Muscle layer of colon (tissue), 2 donors: ENCODE data around the gene SLC7A8.

Experiments used
- H3K27ac ChIP-seq: one replicate; pipeline ENCODE4 v1.7.0; 2013; ENCODE audit warnings: low read depth, mild to moderate bottlenecking, low read length, moderate library complexity
- H3K27me3 ChIP-seq, 2 donors: one replicate each; pipeline ENCODE4 v1.7.0; 2013; ENCODE audit warnings: low read length in 2 of 2, mild to moderate bottlenecking in 2 of 2; ENCODE audit not compliant: insufficient read depth in 2 of 2, control insufficient read depth in 1 of 2
- H3K36me3 ChIP-seq: one replicate; pipeline ENCODE4 v1.7.0; 2013; ENCODE audit warnings: mild to moderate bottlenecking, low read length; ENCODE audit not compliant: insufficient read depth
- H3K4me1 ChIP-seq: one replicate; pipeline ENCODE4 v1.7.0; 2013; ENCODE audit warnings: mild to moderate bottlenecking, low read length; ENCODE audit not compliant: insufficient read depth
- H3K4me3 ChIP-seq, 2 donors: one replicate each; pipeline ENCODE4 v1.7.0; 2013; ENCODE audit warnings: low read length in 2 of 2, low read depth in 1 of 2, mild to moderate bottlenecking in 1 of 2, moderate library complexity in 1 of 2
- H3K9ac ChIP-seq: one replicate; pipeline ENCODE4 v1.7.0; 2013; ENCODE audit warnings: low read length
- H3K9me3 ChIP-seq: one replicate; pipeline ENCODE4 v1.7.0; 2013; ENCODE audit warnings: mild to moderate bottlenecking, low read length
- donor health status: abdominal sarcoma.
- donor health status: Adenocarcinoma of cecum.

Gene SLC7A8

GRCh38 chr14:23181946-23182345, 1.5 kb downstream of the SLC7A8 start:
- H3K4me1 ChIP-seq: peaks cover 8% of the 10 kb centered on the region
- no peak overlapping the region for H3K27ac ChIP-seq

DNA sequence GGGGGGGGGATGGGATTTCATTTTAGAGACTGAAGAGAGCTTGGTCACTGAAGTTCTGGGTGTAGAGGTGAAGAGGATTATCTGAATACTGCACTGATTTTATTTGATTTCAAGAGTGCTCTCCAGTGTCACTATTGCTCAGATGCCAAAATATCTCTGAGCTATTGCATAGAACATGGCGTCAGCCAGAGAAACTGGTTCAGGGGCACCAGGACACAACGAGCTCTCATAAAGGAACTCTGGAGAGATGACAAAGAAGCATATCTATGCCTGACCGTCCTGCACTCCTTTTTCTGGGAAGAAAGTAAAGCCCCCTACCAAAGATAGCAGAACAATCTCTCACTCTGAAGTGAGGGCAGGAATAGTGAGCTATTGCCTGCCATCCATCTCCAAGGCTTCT, 2.0 kb downstream of the SLC7A8 start:
- Histone ChIP-seq H3K36me3 (no peaks in the 10 kb centered on the region), H3K9ac (no peak overlapping the region), H3K4me1 (peaks cover 8% of the 10 kb centered on the region), H3K4me3 (no peak overlapping the region), H3K27me3 (no peaks in the 10 kb centered on the region), H3K27ac (no peak overlapping the region), H3K9me3 (no peaks in the 10 kb centered on the region)

More at GRCh38 chr14:23181946-23182345, 1.5 kb downstream of the SLC7A8 start:
- Histone ChIP-seq H3K36me3 (no peaks in the 10 kb centered on the region), H3K9ac (no peak overlapping the region), H3K27me3 (no peaks in the 10 kb centered on the region), H3K4me3 (peak overlapping the region in 1 of 2 donors; percentile 69), H3K9me3 (no peaks in the 10 kb centered on the region)

- no peaks in the 10 kb centered on the region for H3K9me3 ChIP-seq
- H3K27me3 ChIP-seq: no peaks in the 10 kb centered on the region
- H3K36me3 ChIP-seq: no peaks in the 10 kb centered on the region
- H3K4me3 ChIP-seq: no peak overlapping the region
- no peak overlapping the region for H3K9ac ChIP-seq
- peaks cover 8% of the 10 kb centered on the region for H3K4me1 ChIP-seq
- H3K27ac ChIP-seq: no peak overlapping the region
These were observed 6.3 kb downstream of the SLC7A8 start for GRCh38 chr14:23177181-23177580.

GRCh38 chr14:23175823-23176222, 7.6 kb downstream of the SLC7A8 start:
- no peak overlapping the region for H3K27ac ChIP-seq

DNA sequence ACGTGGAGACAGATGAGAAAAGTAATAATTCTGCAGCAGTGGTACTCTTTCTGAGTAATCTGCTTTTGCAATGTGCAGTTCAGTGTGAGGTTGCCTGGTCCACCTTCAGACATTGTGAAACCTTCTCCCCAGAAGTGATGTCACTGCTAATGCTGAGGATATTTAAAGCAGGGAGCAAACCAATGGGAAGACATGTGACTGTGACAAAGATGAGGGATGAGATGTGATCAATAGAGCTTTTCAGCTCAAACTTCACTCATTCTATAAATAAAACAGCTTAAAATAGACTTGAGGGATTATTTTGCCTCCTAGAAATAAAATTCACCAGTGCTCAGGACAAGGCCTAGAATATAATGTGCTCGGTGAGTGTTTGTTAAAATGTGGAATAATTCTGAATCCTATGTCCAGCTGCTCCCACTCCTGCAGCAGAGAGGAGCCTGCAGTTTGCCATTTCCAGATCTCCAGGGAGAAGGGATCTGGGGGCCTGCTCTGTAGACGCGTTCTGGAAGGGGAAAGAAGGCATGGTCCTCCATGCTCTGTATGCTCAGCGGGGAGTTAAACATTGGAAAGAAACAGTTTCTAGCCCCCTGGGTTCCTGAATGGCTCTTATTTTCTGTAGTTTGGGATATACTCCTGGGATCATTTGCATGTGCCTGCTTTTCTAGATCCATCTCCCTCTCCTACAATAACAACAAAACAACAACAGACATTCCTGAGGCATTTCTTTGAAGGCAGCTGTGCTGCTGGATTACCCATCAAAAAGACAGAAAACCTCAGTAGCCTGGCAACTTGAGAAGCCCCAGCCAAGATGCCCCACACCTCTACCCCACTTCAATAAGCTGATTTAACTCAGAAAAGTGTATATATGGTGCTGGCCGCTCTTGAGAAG, 8.9 kb downstream of the SLC7A8 start:
- no peaks in the 10 kb centered on the region for H3K9me3 ChIP-seq
- H3K9ac ChIP-seq: no peak overlapping the region
- no peak overlapping the region for H3K4me3 ChIP-seq
- H3K27me3 ChIP-seq: no peaks in the 10 kb centered on the region
- H3K4me1 ChIP-seq: peaks cover 6% of the 10 kb centered on the region
- no peaks in the 10 kb centered on the region for H3K36me3 ChIP-seq
- H3K27ac ChIP-seq: no peak overlapping the region

More at GRCh38 chr14:23175823-23176222, 7.6 kb downstream of the SLC7A8 start:
- H3K4me3 ChIP-seq: no peak overlapping the region
- no peak overlapping the region for H3K9ac ChIP-seq
- no peaks in the 10 kb centered on the region for H3K36me3 ChIP-seq
- no peaks in the 10 kb centered on the region for H3K9me3 ChIP-seq
- H3K4me1 ChIP-seq: peaks cover 6% of the 10 kb centered on the region
- no peaks in the 10 kb centered on the region for H3K27me3 ChIP-seq

DNA sequence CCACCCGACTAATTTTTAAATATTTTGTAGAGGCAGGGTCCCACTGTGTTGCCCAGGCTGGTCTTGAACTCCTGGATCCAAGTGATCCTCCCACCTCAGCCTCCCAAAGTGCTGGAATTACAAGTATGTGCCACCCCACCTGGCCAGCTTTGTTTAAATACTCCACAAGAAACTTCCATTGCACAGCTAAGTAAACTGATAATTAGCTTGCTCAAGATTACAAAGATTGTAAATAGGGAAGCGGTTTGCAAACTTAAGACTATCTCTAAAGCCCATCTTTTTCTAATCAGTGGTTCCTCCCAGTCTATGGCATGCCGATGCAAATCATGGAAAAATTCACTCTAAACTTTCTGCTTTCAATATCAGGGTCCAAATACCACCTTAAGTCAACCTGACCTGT, 9.7 kb downstream of the SLC7A8 start:
- Histone ChIP-seq H3K4me3 (no peak overlapping the region), H3K36me3 (no peaks in the 10 kb centered on the region), H3K9me3 (no peaks in the 10 kb centered on the region), H3K27me3 (no peaks in the 10 kb centered on the region), H3K4me1 (peaks cover 8% of the 10 kb centered on the region), H3K9ac (no peak overlapping the region), H3K27ac (no peak overlapping the region)

GRCh38 chr14:23173031-23173430, 10.4 kb downstream of the SLC7A8 start:
- Histone ChIP-seq H3K27ac (no peak overlapping the region), H3K4me1 (peaks cover 16% of the 10 kb centered on the region), H3K9me3 (no peaks in the 10 kb centered on the region), H3K36me3 (no peaks in the 10 kb centered on the region), H3K4me3 (no peak overlapping the region), H3K9ac (no peak overlapping the region), H3K27me3 (no peaks in the 10 kb centered on the region)

DNA sequence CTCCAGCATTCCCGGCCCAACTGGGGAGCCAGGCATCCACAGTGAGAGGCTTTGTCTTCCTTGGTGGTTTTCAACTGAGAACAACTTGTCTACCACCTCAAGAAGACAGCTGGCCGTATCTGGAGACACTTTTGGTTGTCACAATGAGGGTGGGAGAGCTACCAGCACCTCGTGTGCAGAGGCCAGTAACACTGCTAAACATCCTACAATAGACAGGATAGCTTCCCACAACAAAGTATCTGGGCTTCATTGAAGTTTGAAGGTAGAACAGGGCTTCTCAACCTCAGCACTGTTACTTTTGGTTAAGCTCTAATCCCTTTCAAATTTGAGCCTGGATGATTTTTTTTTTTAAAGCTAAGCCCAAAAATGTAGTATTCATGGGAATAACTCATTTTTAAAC, 10.9 kb downstream of the SLC7A8 start:
- peaks cover 20% of the 10 kb centered on the region for H3K4me1 ChIP-seq

GRCh38 chr14:23172096-23172495, 11.4 kb downstream of the SLC7A8 start:
- peaks cover 25% of the 10 kb centered on the region for H3K4me1 ChIP-seq
- H3K9ac ChIP-seq: no peak overlapping the region
- H3K36me3 ChIP-seq: no peaks in the 10 kb centered on the region
- H3K9me3 ChIP-seq: no peaks in the 10 kb centered on the region
- no peak overlapping the region for H3K27ac ChIP-seq
- no peaks in the 10 kb centered on the region for H3K27me3 ChIP-seq
- H3K4me3 ChIP-seq: no peak overlapping the region

More for the DNA sequence above, 10.9 kb downstream of the SLC7A8 start:
- Histone ChIP-seq H3K27ac (no peak overlapping the region), H3K36me3 (no peaks in the 10 kb centered on the region), H3K4me3 (no peak overlapping the region), H3K27me3 (no peaks in the 10 kb centered on the region), H3K9ac (no peak overlapping the region), H3K9me3 (no peaks in the 10 kb centered on the region)

DNA sequence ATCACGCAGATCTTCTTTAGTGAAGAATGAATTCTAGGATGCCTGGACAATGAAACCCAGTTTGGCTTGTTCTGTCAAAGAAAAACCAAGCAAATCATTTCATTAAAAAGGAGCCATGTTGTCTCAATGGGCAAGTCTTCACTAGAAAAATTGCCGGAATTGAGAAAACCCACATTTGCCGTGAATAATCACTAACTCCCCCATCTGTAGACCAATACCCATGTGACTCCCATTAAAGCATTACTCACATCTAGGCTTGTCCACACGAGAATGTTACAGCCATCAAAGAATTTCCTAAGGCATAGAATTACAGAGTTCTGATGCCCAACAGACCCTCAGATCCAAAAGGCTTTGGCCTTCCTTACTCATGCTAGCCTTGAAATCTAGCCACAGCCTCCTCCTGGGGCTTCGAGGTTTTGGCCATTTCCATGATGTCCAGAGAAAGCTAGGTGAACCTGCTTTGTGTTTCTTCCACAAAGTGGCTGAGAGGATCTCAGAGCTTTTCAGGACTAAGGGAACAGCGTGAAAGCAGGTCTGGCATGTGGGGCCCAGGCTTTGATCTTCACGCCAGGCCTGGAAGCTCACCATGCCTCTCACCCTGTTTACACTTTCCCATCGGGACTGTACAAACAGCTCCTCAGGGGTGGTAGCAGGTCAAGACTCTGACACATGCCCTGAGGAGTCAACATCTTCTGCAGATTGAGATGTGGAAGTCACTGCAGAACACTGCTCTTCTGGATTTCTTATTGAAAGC, 12.1 kb downstream of the SLC7A8 start:
- Histone ChIP-seq H3K4me1 (peaks cover 29% of the 10 kb centered on the region), H3K27ac (no peak overlapping the region), H3K4me3 (no peak overlapping the region), H3K9ac (no peak overlapping the region), H3K36me3 (no peaks in the 10 kb centered on the region), H3K27me3 (no peaks in the 10 kb centered on the region), H3K9me3 (no peaks in the 10 kb centered on the region)

DNA sequence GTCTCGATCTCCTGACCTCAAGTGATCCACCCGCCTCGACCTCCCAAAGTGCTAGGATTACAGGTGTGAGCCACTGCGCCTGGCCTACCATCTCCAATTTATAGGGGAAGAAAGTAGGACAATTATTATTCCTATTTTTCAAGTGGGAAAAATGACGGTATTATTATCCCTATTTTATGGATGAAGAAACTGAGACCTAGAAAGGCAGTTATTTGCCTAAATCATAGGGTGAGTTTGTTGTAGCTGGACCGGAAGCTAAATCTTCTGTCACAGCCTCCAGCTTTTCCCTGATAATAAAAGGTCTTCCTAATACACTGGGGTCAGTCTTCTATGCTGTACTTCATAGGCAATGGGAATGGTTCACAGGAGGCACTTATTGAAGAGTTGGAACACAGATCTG, 13.8 kb downstream of the SLC7A8 start:
- Histone ChIP-seq H3K9ac (no peak overlapping the region), H3K4me3 (no peak overlapping the region), H3K9me3 (no peaks in the 10 kb centered on the region), H3K36me3 (no peaks in the 10 kb centered on the region), H3K27ac (no peak overlapping the region), H3K4me1 (peaks cover 28% of the 10 kb centered on the region), H3K27me3 (no peaks in the 10 kb centered on the region)
